Ectodermal cell (in vitro differentiated cells): Measurements from ENCODE around the gene DLX4.

ENCODE experiments used
- H3K27ac ChIP-seq: 2 replicates; pipeline ENCODE4 v1.7.0; 2013; ENCODE audit warnings: mild to moderate bottlenecking, low read depth, low read length; ENCODE audit not compliant: insufficient read depth, poor library complexity, severe bottlenecking
- H3K27me3 ChIP-seq: 2 replicates; pipeline ENCODE4 v1.7.0; 2013; ENCODE audit warnings: mild to moderate bottlenecking, low read length; ENCODE audit not compliant: insufficient read depth, control insufficient read depth, poor library complexity, severe bottlenecking
- H3K36me3 ChIP-seq: one replicate; pipeline ENCODE4 v1.7.0; 2013; ENCODE audit warnings: low read length; ENCODE audit not compliant: control insufficient read depth, insufficient read depth
- H3K4me1 ChIP-seq: one replicate; pipeline ENCODE4 v1.7.0; 2013; ENCODE audit warnings: low read length; ENCODE audit not compliant: control insufficient read depth, insufficient read depth
- H3K4me3 ChIP-seq: 2 replicates; pipeline ENCODE4 v1.7.0; 2013; ENCODE audit warnings: low read depth, low read length, control low read depth; ENCODE audit not compliant: insufficient read depth
- H3K9me3 ChIP-seq: 2 replicates; pipeline ENCODE4 v1.7.0; 2013; ENCODE audit warnings: mild to moderate bottlenecking, low read length, moderate library complexity; ENCODE audit not compliant: control insufficient read depth
- WGBS, 2 experiments: methylation state at CpG; one replicate each; pipeline ENCODE4 v1.1.7; 2013; ENCODE audit warnings: missing lambda C conversion rate in 2 of 2; 5-methylcytosine and 5-hydroxymethylcytosine counted together

The DLX4 gene

DNA sequence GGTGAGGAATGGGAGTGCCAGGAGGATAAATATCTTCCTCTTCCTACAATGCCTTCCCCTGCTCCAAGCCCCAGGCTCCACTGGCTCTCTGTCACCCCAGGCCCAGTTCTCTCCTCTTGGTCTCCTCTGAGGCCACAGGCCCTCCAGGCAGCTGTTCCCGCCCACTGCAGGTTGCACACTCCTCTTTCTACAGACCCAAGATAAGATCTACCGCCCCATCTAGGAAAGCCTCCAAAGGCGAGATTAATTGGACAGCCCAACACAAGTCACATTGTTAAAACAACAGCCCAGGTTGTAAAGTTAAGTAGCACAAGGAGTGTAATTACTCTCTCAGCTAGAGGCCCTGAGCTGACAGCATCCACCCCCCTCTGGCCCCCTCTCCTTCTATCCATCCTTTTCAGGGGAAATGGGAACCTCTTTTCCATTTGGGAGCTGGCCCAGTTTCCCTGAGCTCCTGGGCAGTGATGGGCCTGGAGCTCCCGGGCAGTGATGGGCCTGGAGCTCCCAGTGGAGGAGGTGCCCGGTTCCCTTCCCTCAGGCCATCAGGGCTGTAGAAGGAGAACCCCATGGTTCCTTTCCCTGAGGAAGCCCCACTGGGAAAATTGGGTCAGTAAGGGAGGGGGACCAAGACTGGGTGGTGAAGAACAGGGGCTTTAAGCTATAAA is 7.3 kb downstream of the DLX4 start:
- H3K4me1 ChIP-seq: peaks cover 39% of the 10 kb centered on the region
- peaks cover 48% of the 10 kb centered on the region for H3K27me3 ChIP-seq
- H3K36me3 ChIP-seq: no peaks in the 10 kb centered on the region
- H3K9me3 ChIP-seq: no peaks in the 10 kb centered on the region
- no peak overlapping the region for H3K27ac ChIP-seq
- 71 to 78% methylated on average over 5 of the region's 5 CpGs for WGBS, 2 experiments
- H3K4me3 ChIP-seq: no peak overlapping the region

DNA sequence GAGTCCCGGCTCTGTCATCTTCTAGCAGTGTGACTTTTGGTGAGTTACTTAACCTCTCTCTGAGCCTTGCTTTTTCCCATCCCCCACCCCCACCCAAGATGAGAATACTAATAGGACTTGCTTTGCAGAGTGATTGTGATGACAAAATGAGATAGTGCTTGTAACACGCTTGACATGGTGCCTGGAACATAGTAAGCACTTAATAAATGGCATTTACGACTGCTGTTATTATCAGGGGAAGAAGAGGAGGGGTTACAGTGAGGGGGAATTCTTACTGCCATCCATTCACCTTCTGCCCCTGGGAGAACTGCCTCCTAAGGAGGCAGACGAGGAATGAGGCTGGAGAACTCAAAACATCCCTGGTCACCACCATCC is 7.8 kb downstream of the DLX4 start:
- H3K4me3 ChIP-seq: no peak overlapping the region
- WGBS, 2 experiments: 77 to 87% methylated on average over 4 of the region's 4 CpGs
- no peaks in the 10 kb centered on the region for H3K36me3 ChIP-seq
- no peaks in the 10 kb centered on the region for H3K9me3 ChIP-seq
- peaks cover 43% of the 10 kb centered on the region for H3K27me3 ChIP-seq
- no peak overlapping the region for H3K27ac ChIP-seq
- H3K4me1 ChIP-seq: peaks cover 38% of the 10 kb centered on the region

DNA sequence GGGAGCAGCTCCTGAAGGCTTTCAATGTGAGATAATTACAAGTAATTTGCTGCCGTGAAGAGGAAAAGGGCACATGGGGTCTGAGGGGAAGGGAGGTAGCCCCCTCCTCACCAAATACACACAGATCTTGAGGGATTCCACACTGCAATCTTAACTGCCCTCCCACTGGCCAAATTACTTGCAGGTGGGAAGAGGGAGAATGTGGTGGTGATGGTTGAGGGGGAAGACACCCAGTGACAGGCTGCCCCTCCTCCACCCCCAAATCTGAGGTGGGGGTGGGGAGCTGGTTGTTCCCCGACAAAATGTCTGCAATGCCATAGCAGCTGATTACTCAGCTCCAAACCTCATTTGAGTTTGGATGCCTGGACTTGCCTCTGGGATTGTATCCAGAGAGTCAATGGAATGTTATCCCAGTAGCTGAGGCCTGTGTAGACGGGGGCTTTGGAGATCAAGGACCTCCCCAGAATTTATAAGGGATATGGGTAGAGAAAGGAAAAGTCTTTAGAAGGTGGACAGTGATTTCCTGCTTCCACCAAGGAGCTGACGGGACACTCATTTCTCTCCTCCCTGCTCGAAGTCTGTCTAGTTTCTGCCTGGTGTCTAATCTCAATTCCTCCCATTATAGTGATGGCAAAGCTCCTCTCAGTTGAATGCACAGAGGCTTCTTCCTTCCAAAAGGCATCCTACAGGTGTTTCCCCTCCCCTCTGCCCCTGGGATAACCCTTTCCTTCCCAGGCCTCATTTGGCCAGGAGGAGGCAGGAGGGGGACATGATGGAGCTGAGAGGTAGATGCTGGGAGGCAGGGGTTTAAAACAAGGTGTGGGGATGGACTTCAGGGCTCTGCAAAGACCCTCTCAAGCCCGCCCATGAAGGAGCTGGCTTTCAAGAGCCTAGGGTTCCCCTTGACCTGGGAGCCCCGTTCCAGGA is 8.7 kb downstream of the DLX4 start:
- Histone ChIP-seq H3K36me3 (no peaks in the 10 kb centered on the region), H3K27me3 (peaks cover 34% of the 10 kb centered on the region), H3K4me3 (no peak overlapping the region), H3K9me3 (no peaks in the 10 kb centered on the region), H3K27ac (no peak overlapping the region), H3K4me1 (peaks cover 28% of the 10 kb centered on the region)
- WGBS, 2 experiments: 64 to 74% methylated on average over 6 to 7 of the region's 7 CpGs

DNA sequence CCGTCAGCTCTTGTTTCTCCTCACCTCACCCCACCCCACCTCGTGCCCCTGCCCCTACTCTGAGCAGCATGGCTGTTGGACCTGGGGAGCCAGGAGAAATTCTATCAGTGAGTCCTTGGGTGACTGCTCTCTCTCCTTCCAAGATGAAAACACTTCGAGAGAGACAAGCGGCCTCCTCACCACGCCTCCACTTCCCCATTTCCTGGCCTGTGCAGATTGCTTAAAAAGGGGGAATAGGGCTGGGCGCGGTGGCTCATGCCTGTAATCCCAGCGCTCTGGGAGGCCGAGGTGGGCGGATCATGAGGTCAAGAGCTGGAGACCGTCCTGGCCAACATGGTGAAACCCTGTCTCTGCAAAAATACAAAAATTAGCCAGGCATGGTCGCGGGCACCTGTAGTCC is 9.5 kb downstream of the DLX4 start:
- Histone ChIP-seq H3K27ac (no peak overlapping the region), H3K4me3 (no peak overlapping the region), H3K9me3 (no peaks in the 10 kb centered on the region), H3K27me3 (peaks cover 26% of the 10 kb centered on the region), H3K4me1 (peaks cover 27% of the 10 kb centered on the region), H3K36me3 (no peaks in the 10 kb centered on the region)
- WGBS, 2 experiments: 75 to 78% methylated on average over 13 of the region's 13 CpGs

DNA sequence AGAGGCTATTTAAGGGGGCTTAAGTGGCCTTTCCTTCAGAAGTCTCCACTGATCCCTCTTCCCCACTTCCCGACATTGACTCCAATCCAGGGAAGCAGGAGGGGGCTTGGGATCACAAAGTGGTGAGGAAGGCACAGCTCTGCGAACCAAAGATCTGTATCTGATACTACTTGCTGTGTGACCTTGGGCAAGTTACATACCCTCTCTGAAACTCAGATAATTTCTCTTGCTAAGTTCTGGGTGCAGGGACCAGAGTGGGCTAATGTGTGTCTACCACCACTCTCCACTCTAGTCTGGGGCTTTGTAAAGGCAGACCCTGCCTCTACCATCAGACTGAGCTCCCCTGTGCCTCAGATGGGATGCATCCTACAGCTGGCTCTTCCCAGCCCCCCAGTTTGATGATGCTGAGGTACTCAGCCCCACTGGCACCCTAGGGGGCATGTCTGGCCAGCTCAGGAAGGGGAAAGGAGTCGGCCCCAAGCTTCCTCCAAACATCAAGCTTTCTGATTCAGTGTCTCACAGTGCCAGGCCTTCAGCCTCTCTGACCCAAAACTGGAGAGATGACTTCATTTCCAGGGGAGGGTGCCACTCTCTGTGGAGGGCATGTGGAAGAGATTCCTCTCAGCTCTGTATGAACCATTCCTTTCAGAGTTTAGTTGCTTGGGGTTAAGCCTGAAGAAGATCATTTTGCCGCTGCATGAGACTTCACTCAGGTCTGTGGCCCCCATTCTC is 10.9 kb downstream of the DLX4 start:
- no peak overlapping the region for H3K27ac ChIP-seq
- peaks cover 12% of the 10 kb centered on the region for H3K27me3 ChIP-seq
- H3K9me3 ChIP-seq: no peaks in the 10 kb centered on the region
- no peak overlapping the region for H3K4me3 ChIP-seq
- 85 to 91% methylated on average over 4 of the region's 4 CpGs for WGBS, 2 experiments
- H3K36me3 ChIP-seq: no peaks in the 10 kb centered on the region
- peaks cover 26% of the 10 kb centered on the region for H3K4me1 ChIP-seq

DNA sequence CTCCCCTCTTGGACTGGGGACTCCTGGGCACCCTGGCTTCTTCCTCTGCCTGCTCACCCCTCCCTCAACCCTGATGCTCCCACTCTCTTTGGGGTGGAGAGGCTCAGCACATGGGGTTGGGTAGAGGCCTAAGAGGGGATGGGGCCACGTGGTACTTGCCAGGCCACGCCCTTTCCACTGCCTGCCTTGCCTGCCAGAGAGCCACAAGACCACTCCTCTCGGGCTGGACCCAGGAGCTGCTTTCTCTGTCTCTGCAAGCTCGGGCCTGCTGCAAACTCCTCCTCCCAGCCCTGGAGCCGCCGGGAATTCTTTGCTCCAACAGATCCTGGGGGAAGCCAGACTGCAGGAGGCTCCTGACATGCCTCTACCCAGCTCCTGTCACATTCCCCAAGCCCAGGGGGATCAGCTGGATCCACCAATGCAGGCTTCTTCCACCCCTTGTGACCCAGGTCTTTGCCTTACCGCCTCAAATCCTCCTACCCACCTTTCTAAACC is 11.8 kb downstream of the DLX4 start:
- H3K9me3 ChIP-seq: no peaks in the 10 kb centered on the region
- 5% methylated on average over 7 of the region's 7 CpGs for WGBS, 2 experiments
- H3K36me3 ChIP-seq: no peaks in the 10 kb centered on the region
- H3K4me3 ChIP-seq: no peak overlapping the region
- peaks cover 18% of the 10 kb centered on the region for H3K4me1 ChIP-seq
- no peak overlapping the region for H3K27ac ChIP-seq
- peaks cover 4% of the 10 kb centered on the region for H3K27me3 ChIP-seq

DNA sequence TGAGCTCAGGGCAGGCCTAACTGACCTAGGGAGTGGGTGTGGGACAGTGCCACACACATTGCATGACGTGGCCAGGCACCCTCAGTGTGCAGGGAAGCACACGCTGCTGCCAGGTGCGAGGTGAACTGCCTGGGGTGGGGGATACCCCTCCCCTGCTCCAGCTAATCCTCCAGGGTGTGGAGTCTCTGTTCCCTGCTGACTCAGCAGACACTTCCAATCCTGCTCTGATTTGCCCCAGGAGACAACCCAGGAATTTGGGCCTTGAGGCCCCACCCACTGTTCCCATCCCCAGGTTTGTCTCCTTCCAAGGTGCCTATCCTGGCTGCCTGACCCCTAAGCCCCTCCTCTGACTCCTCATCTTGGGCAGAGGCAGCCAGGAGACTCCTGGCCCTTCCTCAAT is 15.3 kb downstream of the DLX4 start:
- no peak overlapping the region for H3K27ac ChIP-seq
- peaks cover 24% of the 10 kb centered on the region for H3K27me3 ChIP-seq
- WGBS, 2 experiments: 60 to 63% methylated on average over 3 of the region's 3 CpGs
- no peak overlapping the region for H3K4me3 ChIP-seq
- peaks cover 12% of the 10 kb centered on the region for H3K4me1 ChIP-seq
- no peaks in the 10 kb centered on the region for H3K36me3 ChIP-seq
- H3K9me3 ChIP-seq: no peaks in the 10 kb centered on the region

DNA sequence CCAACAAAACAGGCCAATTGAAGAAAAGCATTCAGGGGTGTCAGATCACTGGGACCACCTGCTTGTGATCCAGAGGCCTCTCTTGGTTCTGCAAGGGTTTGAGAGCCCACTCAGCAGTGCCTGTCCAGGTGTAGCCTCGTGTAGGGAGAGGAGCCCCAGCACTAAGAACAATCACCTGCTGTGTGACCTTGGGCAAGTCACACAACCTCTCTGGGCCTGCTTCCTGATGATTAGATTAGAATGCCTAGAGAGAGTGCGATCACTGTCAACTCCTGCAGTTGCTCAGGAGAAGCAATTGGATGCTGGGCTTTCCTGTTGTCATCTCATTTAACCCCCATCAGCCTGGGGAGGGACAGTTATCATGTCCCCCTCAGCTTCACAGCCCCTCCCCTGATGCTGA is 15.8 kb downstream of the DLX4 start:
- H3K4me1 ChIP-seq: peaks cover 17% of the 10 kb centered on the region
- no peaks in the 10 kb centered on the region for H3K9me3 ChIP-seq
- H3K27me3 ChIP-seq: peaks cover 27% of the 10 kb centered on the region
- WGBS, 2 experiments: 77 to 79% methylated on average over 2 of the region's 2 CpGs
- no peaks in the 10 kb centered on the region for H3K36me3 ChIP-seq
- no peak overlapping the region for H3K4me3 ChIP-seq
- H3K27ac ChIP-seq: no peak overlapping the region

DNA sequence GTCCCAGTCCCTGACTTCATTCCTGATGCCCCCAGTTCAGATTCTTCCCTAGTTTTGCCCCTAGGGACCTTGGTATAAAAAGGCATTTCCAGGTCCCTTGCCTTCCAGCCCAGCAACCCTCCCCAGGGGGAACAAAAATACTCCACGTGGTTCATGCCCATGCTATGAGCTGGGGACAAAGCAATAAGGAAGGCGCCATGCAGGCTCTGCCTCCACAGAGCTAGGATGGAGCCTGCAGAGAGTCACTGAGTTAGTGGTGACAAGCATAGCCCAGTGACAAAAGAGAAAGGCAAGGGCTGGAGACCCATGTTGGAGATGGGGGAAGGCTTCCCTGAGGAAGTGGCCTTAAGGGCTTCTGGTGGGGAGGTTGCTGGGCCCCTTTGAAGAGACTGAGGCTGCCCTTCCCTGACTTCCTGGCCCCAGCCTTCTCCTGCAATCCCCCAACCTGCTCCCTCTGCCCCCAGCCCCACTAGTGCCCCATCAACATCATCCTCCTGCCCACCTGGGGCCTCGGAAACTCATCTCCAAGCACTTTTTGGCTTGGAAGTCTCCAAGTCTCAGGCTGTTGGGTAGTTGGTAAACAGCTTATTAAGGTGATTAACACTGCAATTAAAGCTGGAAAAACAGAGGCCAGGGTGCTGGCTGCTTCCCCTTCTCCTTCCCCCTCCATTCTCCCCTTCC is 16.5 kb downstream of the DLX4 start:
- Histone ChIP-seq H3K27me3 (peaks cover 34% of the 10 kb centered on the region), H3K36me3 (no peaks in the 10 kb centered on the region), H3K9me3 (no peaks in the 10 kb centered on the region), H3K27ac (no peak overlapping the region), H3K4me3 (no peak overlapping the region), H3K4me1 (peaks cover 18% of the 10 kb centered on the region)
- 74 to 78% methylated on average over 3 of the region's 3 CpGs for WGBS, 2 experiments
